Breast epithelium (tissue), 4 donors: ENCODE data around the gene ATP1B2. TPM values are rescaled to one million over a fixed set of nuclear protein-coding genes. Genes with fewer than 3 reads are reported as not detected.
A peak's percentile ranks its signal among the peaks of the same experiment; 100 is the strongest.

Source experiments
- DNase-seq, 2 donors: peaks; one replicate each; pipeline ENCODE4 v3.0.0-alpha.2; 2019; ENCODE audit warnings: low spot score in 2 of 2
- H3K27ac ChIP-seq, 2 donors: fragments of 200-600 bp; sonication (generic) in 1 of 2; one replicate each; pipeline ENCODE4 v1.5.1; 2016 to 2019; ENCODE audit warnings: mild to moderate bottlenecking in 1 of 2
- H3K27me3 ChIP-seq, 2 donors: fragments of 200-600 bp; sonication (generic) in 1 of 2; one replicate each; pipeline versions ENCODE4 v1.5.1 to v1.6.0; 2017 to 2019; ENCODE audit warnings: control low read depth in 1 of 2, mild to moderate bottlenecking in 1 of 2
- H3K36me3 ChIP-seq: fragments of 200-600 bp; one replicate; pipeline ENCODE4 v1.5.1; 2019
- H3K4me1 ChIP-seq, 2 donors: fragments of 200-600 bp; sonication (generic); one replicate each; pipeline ENCODE4 v1.5.1; 2016 to 2019; ENCODE audit warnings: control low read depth in 1 of 2
- H3K4me3 ChIP-seq, 3 donors: fragments of 200-600 bp; sonication (generic); 1 replicate in 2 of 3; 2 replicates in 1 of 3; pipeline ENCODE4 v1.5.1; 2016 to 2019; ENCODE audit warnings: mild to moderate bottlenecking in 3 of 3, moderate library complexity in 2 of 3
- H3K9me3 ChIP-seq, 2 donors: fragments of 200-600 bp; sonication (generic) in 1 of 2; one replicate each; pipeline ENCODE4 v1.5.1; 2016 to 2019; ENCODE audit warnings: control low read depth in 1 of 2
- POLR2A ChIP-seq: fragments of 450-650 bp; IDR thresholded peaks from one replicate; pipeline ENCODE4 v1.6.1; 2016; ENCODE audit warnings: antibody characterized with exemption, mild to moderate bottlenecking, moderate library complexity
- POLR2AphosphoS5 ChIP-seq, 3 donors: sonication (generic); formaldehyde crosslinking; IDR thresholded peaks; one replicate each; pipeline ENCODE4 v1.6.1; 2017; ENCODE audit warnings: antibody characterized with exemption in 3 of 3
- intact Hi-C: fragments of 100-400 bp; cut with DNase I; formaldehyde crosslinking; loops from one replicate; pipeline ENCODE4 v1.15.1; 2023; ENCODE audit warnings: low total_unique reads
- total RNA-seq, 3 donors: library from RNA; depleted of rRNA; stranded (reverse); fragments of >200 nt; gene quantifications; one replicate each; pipeline ENCODE4 v1.1.0, GENCODE V29; 2016
- TF ChIP-seq, protein P1 (sequence below), 3 donors: fragments of 450-650 bp; IDR thresholded peaks; one replicate each; pipeline ENCODE4 v1.5.1; 2016 to 2017; ENCODE audit warnings: antibody characterized with exemption in 3 of 3, mild to moderate bottlenecking in 3 of 3, moderate library complexity in 3 of 3

ATP1B2 gene
- total RNA-seq, 3 donors from 2014 or later: 0.16 to 1.2 (median 0.98) TPM

DNA sequence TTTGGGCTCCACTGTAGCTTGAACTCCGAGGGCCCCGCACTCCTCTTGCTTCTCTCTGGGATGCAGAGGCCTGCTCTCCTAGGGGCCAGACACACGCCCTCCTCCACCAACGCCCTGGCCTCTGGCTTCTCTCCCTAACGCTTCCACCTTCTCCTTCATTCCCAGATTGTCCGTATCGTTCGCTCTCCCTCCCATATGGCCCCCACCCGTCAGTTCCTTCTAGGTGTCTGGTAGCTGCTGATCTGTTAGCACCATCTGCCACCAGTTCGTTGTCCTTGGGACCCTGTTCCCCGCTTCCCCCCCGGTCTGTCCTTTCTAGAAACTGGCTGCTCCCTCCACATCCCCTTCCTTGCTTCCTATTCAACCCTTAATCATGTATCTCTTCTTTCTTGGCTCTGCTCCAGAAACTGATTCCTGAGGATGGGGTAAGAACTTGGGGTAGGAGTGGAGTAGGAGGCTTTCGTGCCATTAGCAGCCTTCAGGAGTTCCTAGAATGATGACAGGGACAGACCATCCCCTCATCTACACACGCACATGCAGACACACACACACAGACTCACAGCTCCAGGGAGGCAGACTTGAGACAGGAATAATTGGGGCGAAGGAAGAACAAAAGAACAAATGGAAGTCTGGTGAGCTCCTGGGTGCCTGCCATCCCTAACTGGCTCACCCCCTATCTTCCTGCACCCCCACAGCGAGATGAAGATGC lies 4.3 kb downstream of the ATP1B2 start:
- no peaks in the 10 kb centered on the region for H3K4me1 ChIP-seq
- DNase-seq: no peak
- intact Hi-C loops: no loop called here
- H3K36me3 ChIP-seq: no peaks in the 10 kb centered on the region
- peak overlapping the region in 1 of 2 donors; percentile 32 for H3K27ac ChIP-seq
- H3K9me3 ChIP-seq: no peaks in the 10 kb centered on the region
- no peak overlapping the region for H3K4me3 ChIP-seq
- H3K27me3 ChIP-seq: peaks cover 0 to 4% of the 10 kb centered on the region in 2 donors
- TF ChIP-seq POLR2A (no peak), POLR2AphosphoS5 (IDR thresholded peaks at IDR 0.05) (no peak)
- TF ChIP-seq, protein P1, sequence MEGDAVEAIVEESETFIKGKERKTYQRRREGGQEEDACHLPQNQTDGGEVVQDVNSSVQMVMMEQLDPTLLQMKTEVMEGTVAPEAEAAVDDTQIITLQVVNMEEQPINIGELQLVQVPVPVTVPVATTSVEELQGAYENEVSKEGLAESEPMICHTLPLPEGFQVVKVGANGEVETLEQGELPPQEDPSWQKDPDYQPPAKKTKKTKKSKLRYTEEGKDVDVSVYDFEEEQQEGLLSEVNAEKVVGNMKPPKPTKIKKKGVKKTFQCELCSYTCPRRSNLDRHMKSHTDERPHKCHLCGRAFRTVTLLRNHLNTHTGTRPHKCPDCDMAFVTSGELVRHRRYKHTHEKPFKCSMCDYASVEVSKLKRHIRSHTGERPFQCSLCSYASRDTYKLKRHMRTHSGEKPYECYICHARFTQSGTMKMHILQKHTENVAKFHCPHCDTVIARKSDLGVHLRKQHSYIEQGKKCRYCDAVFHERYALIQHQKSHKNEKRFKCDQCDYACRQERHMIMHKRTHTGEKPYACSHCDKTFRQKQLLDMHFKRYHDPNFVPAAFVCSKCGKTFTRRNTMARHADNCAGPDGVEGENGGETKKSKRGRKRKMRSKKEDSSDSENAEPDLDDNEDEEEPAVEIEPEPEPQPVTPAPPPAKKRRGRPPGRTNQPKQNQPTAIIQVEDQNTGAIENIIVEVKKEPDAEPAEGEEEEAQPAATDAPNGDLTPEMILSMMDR (IDR thresholded peaks at IDR 0.05): no peak

DNA sequence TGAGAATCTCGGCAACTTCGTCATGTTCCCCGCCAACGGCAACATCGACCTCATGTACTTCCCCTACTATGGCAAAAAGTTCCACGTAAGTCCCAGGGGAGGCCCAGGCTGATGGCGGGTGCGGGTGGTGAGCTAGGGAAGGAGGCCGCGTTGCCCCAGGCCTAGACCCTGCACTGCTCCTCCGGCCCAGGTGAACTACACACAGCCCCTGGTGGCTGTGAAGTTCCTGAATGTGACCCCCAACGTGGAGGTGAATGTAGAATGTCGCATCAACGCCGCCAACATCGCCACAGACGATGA lies 4.8 kb downstream of the ATP1B2 start:
- Histone ChIP-seq H3K27me3 (peaks cover 0 to 4% of the 10 kb centered on the region in 2 donors), H3K9me3 (no peaks in the 10 kb centered on the region), H3K4me3 (no peak overlapping the region), H3K4me1 (no peaks in the 10 kb centered on the region), H3K36me3 (no peaks in the 10 kb centered on the region), H3K27ac (peak overlapping the region in 1 of 2 donors; percentile 32)
- DNase-seq: no peak
- intact Hi-C loops: no loop called here
- TF ChIP-seq, protein P1 (IDR thresholded peaks at IDR 0.05): no peak
- TF ChIP-seq POLR2A (no peak), POLR2AphosphoS5 (IDR thresholded peaks at IDR 0.05) (no peak)

DNA sequence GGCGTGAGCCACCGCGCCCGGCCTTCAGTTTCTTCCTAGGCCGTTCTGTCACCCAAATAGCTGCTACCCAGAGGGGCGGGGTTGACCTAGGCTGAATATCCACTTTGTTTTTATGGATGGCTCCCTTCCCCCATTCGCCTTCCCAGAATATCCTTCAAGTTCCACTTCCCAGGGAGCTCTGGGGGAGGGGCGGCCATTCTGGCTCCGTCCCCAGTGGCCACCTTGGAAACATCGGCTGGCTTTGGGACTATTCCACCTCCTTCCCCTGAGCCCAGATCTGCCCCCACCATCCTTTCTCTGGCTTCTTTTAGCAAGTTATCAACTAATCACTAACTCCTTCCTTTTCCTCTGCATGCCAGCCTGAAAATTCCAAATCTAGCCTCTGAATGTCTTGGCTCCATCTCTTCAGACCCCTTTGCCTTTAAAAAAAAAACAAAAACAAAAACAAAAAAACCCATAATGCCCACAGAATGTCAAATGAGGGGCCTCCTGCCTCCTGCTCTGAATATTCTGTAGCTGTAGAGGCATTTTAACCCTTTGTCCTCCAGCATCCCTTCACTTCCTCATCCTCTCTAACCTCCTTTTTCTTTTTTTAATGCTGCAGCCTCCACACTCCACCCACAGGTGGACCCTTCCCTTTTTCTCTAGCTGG lies 6.4 kb downstream of the ATP1B2 start:
- H3K9me3 ChIP-seq: no peaks in the 10 kb centered on the region
- no peak overlapping the region for H3K27ac ChIP-seq
- no peaks in the 10 kb centered on the region for H3K4me1 ChIP-seq
- no peak for DNase-seq
- intact Hi-C loops: no loop called here
- TF ChIP-seq POLR2A: no peak
- TF ChIP-seq, protein P1 (IDR thresholded peaks at IDR 0.05): no peak
- no peak for TF ChIP-seq POLR2AphosphoS5 (IDR thresholded peaks at IDR 0.05)
- no peaks in the 10 kb centered on the region for H3K27me3 ChIP-seq
- no peak overlapping the region for H3K4me3 ChIP-seq
- H3K36me3 ChIP-seq: no peaks in the 10 kb centered on the region

DNA sequence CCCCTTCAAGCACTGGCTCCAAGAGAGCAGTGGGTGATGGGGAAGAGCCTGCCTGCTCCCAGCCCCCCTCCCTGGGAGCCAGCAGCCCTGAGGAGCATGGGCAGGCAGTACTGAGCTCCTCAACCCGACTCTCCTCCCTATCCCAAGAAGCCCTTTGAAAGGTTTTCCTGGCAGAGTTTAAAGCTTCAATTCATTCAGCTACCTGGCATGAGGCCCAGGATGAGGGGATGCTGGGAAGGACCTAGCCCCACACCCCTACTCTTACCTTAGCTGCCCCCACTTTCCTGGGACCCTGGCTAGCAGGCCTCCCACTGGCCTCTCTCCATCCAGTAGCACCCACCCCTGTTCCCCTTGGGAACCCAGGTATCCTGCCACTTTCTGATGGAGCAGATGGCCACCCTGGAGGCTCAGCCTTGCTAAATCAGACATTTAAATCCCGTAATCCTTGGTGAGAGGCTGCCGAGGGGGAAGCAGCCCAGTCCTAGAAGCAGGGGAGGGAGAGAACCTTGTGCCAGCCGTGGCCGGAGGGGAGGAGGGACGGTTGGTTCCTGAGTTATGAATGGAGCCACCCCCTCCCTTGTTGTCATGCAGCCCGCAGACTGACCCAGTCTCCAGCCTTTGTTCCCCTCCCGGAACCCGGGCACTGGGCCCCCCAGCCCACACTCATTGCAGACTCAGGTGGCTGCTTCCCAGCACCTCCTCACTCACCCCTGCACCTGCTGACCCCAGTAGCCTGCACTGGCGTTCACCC lies 17.1 kb downstream of the ATP1B2 start:
- peaks cover 6% of the 10 kb centered on the region for H3K36me3 ChIP-seq
- intact Hi-C loops: no loop called here
- no peaks in the 10 kb centered on the region for H3K9me3 ChIP-seq

More for the DNA sequence above, 17.1 kb downstream of the ATP1B2 start:
- Histone ChIP-seq H3K27ac (no peak overlapping the region), H3K4me1 (no peaks in the 10 kb centered on the region), H3K4me3 (no peak overlapping the region), H3K27me3 (no peaks in the 10 kb centered on the region)
- no peak for DNase-seq
- TF ChIP-seq, protein P1 (IDR thresholded peaks at IDR 0.05): no peak
- TF ChIP-seq POLR2A (no peak), POLR2AphosphoS5 (IDR thresholded peaks at IDR 0.05) (no peak)
